ENCODE results near the gene CMIP. TPM values are rescaled to one million over a fixed set of nuclear protein-coding genes. Genes with fewer than 3 reads are reported as not detected.

Gene CMIP
- total RNA-seq, 1 experiment from 2014 or later, result 48.2 TPM

GRCh38 chr16:81500833-81501521 is 56.4 kb downstream of the CMIP start:
- no peak overlapping the region for H4K8ac ChIP-seq (replicated peaks; ENCODE audit: insufficient read length, low read depth, low read length)
- no peak overlapping the region for H2BK12ac ChIP-seq (ENCODE audit: insufficient read length, low read depth, low read length)
- H3K18ac ChIP-seq (ENCODE audit: insufficient read length, low read depth, low read length), result no peak overlapping the region
- no peak for TF ChIP-seq CTCF (conservative IDR thresholded peaks at IDR 0.05)
- H3K4me3 Mint-ChIP-seq, result no peak overlapping the region
- H3K23ac ChIP-seq (ENCODE audit: insufficient read length, low read depth, low read length), result no peak overlapping the region
- H3K27ac ChIP-seq (ENCODE audit: insufficient read length, low read depth, low read length), result no peak overlapping the region
- no peak overlapping the region for H3K56ac ChIP-seq (ENCODE audit: insufficient read length, low read depth, low read length)
- H3K23me2 ChIP-seq (ENCODE audit: insufficient read length, low read depth, low read length, poor library complexity, severe bottlenecking), result no peaks in the 10 kb centered on the region
- no peak overlapping the region for H2BK5ac ChIP-seq (ENCODE audit: insufficient read length, low read length)
- peaks cover 6% of the 10 kb centered on the region; the same call in 1 of the 2 replicates for H3K79me2 ChIP-seq (ENCODE audit: insufficient read depth, low read length)
- H2AFZ ChIP-seq (ENCODE audit: low read length), result no peak overlapping the region
- no peaks in the 10 kb centered on the region for H4K20me1 ChIP-seq (ENCODE audit: control insufficient read depth, insufficient read depth, insufficient read length)
- WGBS (ENCODE audit: extremely low coverage, insufficient read length, low lambda C conversion rate), result no CpG with 5 or more reads among the region's 17 CpGs
- H4K91ac ChIP-seq (ENCODE audit: insufficient read length, low read depth, low read length), result no peak overlapping the region
- H2BK15ac ChIP-seq (ENCODE audit: low read depth, low read length), result no peak overlapping the region
- peaks cover 0 to 4% (median 0%) of the 10 kb centered on the region in 3 experiments; a peak in 2 of 7 replicates for H3K36me3 Mint-ChIP-seq (ENCODE audit: insufficient read depth in 1 of 3, low read depth in 3 of 3)
- no peaks in the 10 kb centered on the region for H3K27me3 Mint-ChIP-seq (ENCODE audit: low read depth)
- no peak overlapping the region for H3K9ac ChIP-seq (ENCODE audit: extremely low read depth, insufficient read length, low read length)
- no peak overlapping the region for H2BK20ac ChIP-seq (ENCODE audit: low read depth, low read length, poor library complexity, severe bottlenecking)
- H3K9me3 Mint-ChIP-seq, result no peaks in the 10 kb centered on the region; a peak in 1 of 5 replicates
- no peak overlapping the region for H3K4ac ChIP-seq (ENCODE audit: low read depth, low read length)
- H3K27ac Mint-ChIP-seq, result peak overlapping the region in 2 of 3 experiments; percentile 13 to 31; a peak in 3 of 7 replicates
- H3K27me3 ChIP-seq (ENCODE audit: insufficient read depth, low read length), result no peaks in the 10 kb centered on the region
- H3K4me1 ChIP-seq (ENCODE audit: insufficient read depth, low read length), result no peaks in the 10 kb centered on the region; the same call in 1 of the 2 replicates
- peaks cover 8% of the 10 kb centered on the region for H3K79me1 ChIP-seq (ENCODE audit: insufficient read depth, low read depth, low read length, poor library complexity, severe bottlenecking)
- peaks cover 29 to 36% of the 10 kb centered on the region in 2 experiments for H3K4me1 Mint-ChIP-seq
- H3K14ac ChIP-seq (ENCODE audit: insufficient read depth, low read length), result no peak overlapping the region
- no peak for DNase-seq
- no peak overlapping the region for H3K4me2 ChIP-seq (ENCODE audit: insufficient read depth, insufficient read length, low read length)
- H4K5ac ChIP-seq (ENCODE audit: insufficient read length, low read depth, low read length), result no peak overlapping the region
- H2BK120ac ChIP-seq (ENCODE audit: low read depth, low read length, poor library complexity, severe bottlenecking), result no peak overlapping the region
- no peak overlapping the region for H3T11ph ChIP-seq (ENCODE audit: low read length)
- no peaks in the 10 kb centered on the region for H3K9me3 ChIP-seq (ENCODE audit: control insufficient read depth, low read depth, low read length)
- no peak overlapping the region for H2AK5ac ChIP-seq (ENCODE audit: insufficient read length, low read length)

Data from H9 (cell line).